Ovary (tissue), 3 donors: Measurements from ENCODE around the gene HHAT.

Experiments used
- CTCF ChIP-seq, 3 donors: fragments of 450-650 bp in 2 of 3; fragments of 200-600 bp in 1 of 3; IDR thresholded peaks; one replicate each; pipeline versions ENCODE4 v1.5.1 to v1.8.0; 2016 to 2022; ENCODE audit warnings: antibody characterized with exemption in 3 of 3, mild to moderate bottlenecking in 1 of 3
- EP300 ChIP-seq: sonication (generic); formaldehyde crosslinking; IDR thresholded peaks from one replicate; pipeline ENCODE4 v1.6.1; 2017; ENCODE audit warnings: antibody characterized with exemption
- POLR2A ChIP-seq: fragments of 450-650 bp; IDR thresholded peaks from one replicate; pipeline ENCODE4 v1.6.1; 2017; ENCODE audit warnings: antibody characterized with exemption, mild to moderate bottlenecking, moderate library complexity
- donor health status: DM: no; HTN: no; CAD: no.

GRCh38 chr1:210321552-210321951 lies 7.2 kb upstream of the HHAT start:
- TF ChIP-seq CTCF (IDR thresholded peaks at IDR 0.05) (no peak), POLR2A (no peak), EP300 (no peak)
